Mucosa of rectum (tissue), 2 donors: ENCODE results near the gene UPK3B.
"Not testable (repeated sequence)": the region's sequence is repeated elsewhere in the genome, so short reads cannot be mapped to it uniquely, and the experiment has no call there.

Source experiments
- H3K27ac ChIP-seq, 2 donors: one replicate each; pipeline ENCODE4 v1.7.0; 2013; ENCODE audit warnings: inconsistent platforms in 2 of 2, low read depth in 2 of 2, low read length in 2 of 2
- H3K27me3 ChIP-seq, 2 donors: one replicate each; pipeline ENCODE4 v1.7.0; 2013; ENCODE audit warnings: low read length in 2 of 2; ENCODE audit not compliant: control insufficient read depth in 2 of 2, insufficient read depth in 2 of 2
- H3K36me3 ChIP-seq, 2 donors: one replicate each; pipeline ENCODE4 v1.7.0; 2013; ENCODE audit warnings: low read length in 2 of 2; ENCODE audit not compliant: control insufficient read depth in 2 of 2, insufficient read depth in 2 of 2
- H3K4me1 ChIP-seq, 2 donors: one replicate each; pipeline ENCODE4 v1.7.0; 2013; ENCODE audit warnings: low read length in 2 of 2, mild to moderate bottlenecking in 1 of 2; ENCODE audit not compliant: control insufficient read depth in 2 of 2, insufficient read depth in 2 of 2
- H3K4me3 ChIP-seq, 2 donors: one replicate each; pipeline ENCODE4 v1.7.0; 2013; ENCODE audit warnings: low read length in 2 of 2
- H3K9ac ChIP-seq, 2 donors: one replicate each; pipeline ENCODE4 v1.7.0; 2013; ENCODE audit warnings: low read length in 2 of 2, low read depth in 1 of 2, mild to moderate bottlenecking in 1 of 2
- H3K9me3 ChIP-seq, 2 donors: one replicate each; pipeline ENCODE4 v1.7.0; 2013; ENCODE audit warnings: low read length in 2 of 2; ENCODE audit not compliant: control insufficient read depth in 2 of 2
- donor health status: healthy.
- donor health status: Normal muscosa, but diverticular disease.

Gene UPK3B

GRCh38 chr7:76505168-76506080 lies 4.9 kb upstream of the UPK3B start:
- Histone ChIP-seq H3K4me1 (no peaks in the 10 kb centered on the region), H3K4me3 (no peak overlapping the region), H3K27ac (no peak overlapping the region), H3K9ac (no peak overlapping the region), H3K36me3 (peaks cover 3 to 15% of the 10 kb centered on the region in 2 donors), H3K9me3 (no peaks in the 10 kb centered on the region), H3K27me3 (no peaks in the 10 kb centered on the region)

- Histone ChIP-seq H3K27ac (no peak overlapping the region), H3K4me1 (no peaks in the 10 kb centered on the region), H3K27me3 (no peaks in the 10 kb centered on the region), H3K36me3 (peaks cover 3 to 15% of the 10 kb centered on the region in 2 donors), H3K9me3 (no peaks in the 10 kb centered on the region), H3K4me3 (no peak overlapping the region), H3K9ac (no peak overlapping the region)
Observed at GRCh38 chr7:76506081-76506440, 4.3 kb upstream of the UPK3B start.

GRCh38 chr7:76506643-76507042 lies 3.7 kb upstream of the UPK3B start:
- H3K27me3 ChIP-seq, H3K9me3 ChIP-seq, H3K4me1 ChIP-seq, H3K4me3 ChIP-seq, H3K9ac ChIP-seq, H3K27ac ChIP-seq: not testable (repeated sequence)
- H3K36me3 ChIP-seq, result peaks cover 3 to 15% of the 10 kb centered on the region in 2 donors

- Histone ChIP-seq H3K27ac (no peak overlapping the region), H3K9ac (no peak overlapping the region), H3K9me3 (no peaks in the 10 kb centered on the region), H3K4me3 (no peak overlapping the region), H3K4me1 (peaks cover 2% of the 10 kb centered on the region in 2 donors), H3K27me3 (no peaks in the 10 kb centered on the region), H3K36me3 (peaks cover 3 to 12% of the 10 kb centered on the region in 2 donors)
Observed at GRCh38 chr7:76507723-76508406, 2.5 kb upstream of the UPK3B start.

GRCh38 chr7:76511200-76511910 lies 1.0 kb downstream of the UPK3B start:
- H3K9ac ChIP-seq, H3K36me3 ChIP-seq, H3K4me1 ChIP-seq, H3K9me3 ChIP-seq, H3K27me3 ChIP-seq, H3K27ac ChIP-seq: not testable (repeated sequence)
- H3K4me3 ChIP-seq, result peak overlapping the region in 1 of 2 donors; percentile 35

GRCh38 chr7:76511911-76512885 lies 1.8 kb downstream of the UPK3B start:
- not testable (repeated sequence) for H3K4me1 ChIP-seq, H3K36me3 ChIP-seq, H3K9me3 ChIP-seq, H3K27me3 ChIP-seq
- peak overlapping the region; percentile 15 to 48 for H3K27ac ChIP-seq
- H3K4me3 ChIP-seq, result peak overlapping the region in 1 of 2 donors; percentile 35
- H3K9ac ChIP-seq, result peak overlapping the region in 1 of 2 donors; percentile 60

- Histone ChIP-seq H3K36me3 (no peaks in the 10 kb centered on the region), H3K4me3 (no peak overlapping the region), H3K9ac (peak overlapping the region in 1 of 2 donors; percentile 60), H3K4me1 (peaks cover 7 to 9% of the 10 kb centered on the region in 2 donors), H3K27ac (peak overlapping the region; percentile 15 to 48), H3K27me3 (no peaks in the 10 kb centered on the region), H3K9me3 (no peaks in the 10 kb centered on the region)
Observed at GRCh38 chr7:76512941-76513816, 2.8 kb downstream of the UPK3B start.

GRCh38 chr7:76513817-76514799 lies 3.8 kb downstream of the UPK3B start:
- Histone ChIP-seq H3K4me1 (peaks cover 7 to 9% of the 10 kb centered on the region in 2 donors), H3K4me3 (no peak overlapping the region), H3K27ac (no peak overlapping the region), H3K27me3 (no peaks in the 10 kb centered on the region), H3K9ac (no peak overlapping the region), H3K9me3 (no peaks in the 10 kb centered on the region), H3K36me3 (no peaks in the 10 kb centered on the region)
